GM12875 (cell line): ENCODE data around the gene ZBTB39.

Experiments
- H3K4me3 ChIP-seq: one replicate; pipeline ENCODE4 v1.5.1; 2011; ENCODE audit warnings: low read depth, low read length, control low read depth
- TF ChIP-seq, protein P1 (sequence below): IDR thresholded peaks from 2 replicates; pipeline ENCODE4 v1.5.1; 2011; ENCODE audit warnings: low read depth, mild to moderate bottlenecking, control low read depth, inconsistent platforms, low read length, moderate library complexity, borderline replicate concordance; ENCODE audit not compliant: insufficient read depth

The ZBTB39 gene

DNA sequence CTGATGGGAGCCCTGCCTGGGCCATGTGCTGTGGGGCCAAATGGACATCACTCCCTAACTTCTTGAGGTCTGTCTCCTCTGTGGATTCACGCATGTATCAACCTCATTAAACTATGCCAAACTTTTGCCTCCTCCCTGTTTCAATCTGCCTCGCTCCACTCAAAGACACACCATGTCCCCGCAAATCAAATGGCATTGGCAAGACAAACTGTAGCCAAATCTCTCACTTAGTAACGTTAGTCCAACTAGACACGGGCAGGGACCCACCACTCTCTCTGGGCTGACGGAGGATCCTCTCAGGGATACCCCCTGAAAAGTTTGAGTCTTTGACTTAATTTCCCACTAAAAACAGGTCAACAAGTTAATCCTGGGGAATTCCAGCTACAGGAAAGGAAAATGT is 8.0 kb downstream of the ZBTB39 start:
- no peak overlapping the region for H3K4me3 ChIP-seq
- TF ChIP-seq, protein P1, sequence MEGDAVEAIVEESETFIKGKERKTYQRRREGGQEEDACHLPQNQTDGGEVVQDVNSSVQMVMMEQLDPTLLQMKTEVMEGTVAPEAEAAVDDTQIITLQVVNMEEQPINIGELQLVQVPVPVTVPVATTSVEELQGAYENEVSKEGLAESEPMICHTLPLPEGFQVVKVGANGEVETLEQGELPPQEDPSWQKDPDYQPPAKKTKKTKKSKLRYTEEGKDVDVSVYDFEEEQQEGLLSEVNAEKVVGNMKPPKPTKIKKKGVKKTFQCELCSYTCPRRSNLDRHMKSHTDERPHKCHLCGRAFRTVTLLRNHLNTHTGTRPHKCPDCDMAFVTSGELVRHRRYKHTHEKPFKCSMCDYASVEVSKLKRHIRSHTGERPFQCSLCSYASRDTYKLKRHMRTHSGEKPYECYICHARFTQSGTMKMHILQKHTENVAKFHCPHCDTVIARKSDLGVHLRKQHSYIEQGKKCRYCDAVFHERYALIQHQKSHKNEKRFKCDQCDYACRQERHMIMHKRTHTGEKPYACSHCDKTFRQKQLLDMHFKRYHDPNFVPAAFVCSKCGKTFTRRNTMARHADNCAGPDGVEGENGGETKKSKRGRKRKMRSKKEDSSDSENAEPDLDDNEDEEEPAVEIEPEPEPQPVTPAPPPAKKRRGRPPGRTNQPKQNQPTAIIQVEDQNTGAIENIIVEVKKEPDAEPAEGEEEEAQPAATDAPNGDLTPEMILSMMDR: no peak

DNA sequence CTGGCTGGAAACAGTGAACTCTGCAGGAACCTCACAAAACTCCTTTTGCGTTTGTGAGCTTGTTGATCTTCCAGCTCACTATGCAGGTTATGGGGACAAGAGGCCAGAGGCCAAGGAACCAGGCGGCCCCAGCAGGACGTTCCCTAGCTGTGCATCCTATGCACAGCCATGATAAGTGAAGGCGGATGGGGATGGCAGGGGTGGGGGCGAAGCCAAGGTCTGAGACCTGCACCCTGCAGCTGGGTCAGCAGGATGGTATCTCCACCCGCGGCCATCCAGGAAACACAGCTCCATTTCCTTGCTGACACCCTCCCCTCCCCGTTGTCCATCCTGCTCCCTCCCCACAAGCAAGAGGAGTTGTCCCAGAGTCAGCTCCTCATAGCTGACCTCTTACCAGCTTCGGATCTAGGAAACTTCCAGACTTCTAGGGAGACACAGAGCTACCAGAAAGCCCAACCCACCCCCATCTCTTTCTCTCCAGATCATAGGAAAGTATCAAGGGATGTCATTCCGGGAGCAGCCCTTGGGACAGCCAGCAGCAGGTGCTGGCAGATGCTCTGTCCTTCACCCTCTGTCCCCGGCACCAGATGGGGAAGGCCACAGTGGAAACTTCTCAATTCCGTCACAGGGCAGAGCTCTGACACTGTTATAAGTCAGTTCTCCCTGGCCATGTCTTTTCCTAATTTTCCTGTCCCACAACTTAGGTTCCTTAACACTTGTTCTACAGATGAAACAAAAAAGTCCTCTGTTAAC is 9.4 kb downstream of the ZBTB39 start:
- TF ChIP-seq, protein P1: no peak
- H3K4me3 ChIP-seq: no peak overlapping the region

DNA sequence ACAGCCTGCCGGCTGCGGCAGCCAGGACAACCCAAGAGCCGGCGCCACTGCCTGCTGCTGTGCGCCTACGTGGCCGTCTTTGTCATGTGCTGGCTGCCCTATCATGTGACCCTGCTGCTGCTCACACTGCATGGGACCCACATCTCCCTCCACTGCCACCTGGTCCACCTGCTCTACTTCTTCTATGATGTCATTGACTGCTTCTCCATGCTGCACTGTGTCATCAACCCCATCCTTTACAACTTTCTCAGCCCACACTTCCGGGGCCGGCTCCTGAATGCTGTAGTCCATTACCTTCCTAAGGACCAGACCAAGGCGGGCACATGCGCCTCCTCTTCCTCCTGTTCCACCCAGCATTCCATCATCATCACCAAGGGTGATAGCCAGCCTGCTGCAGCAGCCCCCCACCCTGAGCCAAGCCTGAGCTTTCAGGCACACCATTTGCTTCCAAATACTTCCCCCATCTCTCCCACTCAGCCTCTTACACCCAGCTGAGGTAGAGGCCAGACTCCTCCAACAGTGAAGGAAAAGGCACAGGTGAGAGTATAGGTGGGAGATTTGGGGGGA is 10.3 kb downstream of the ZBTB39 start:
- no peak overlapping the region for H3K4me3 ChIP-seq
- TF ChIP-seq, protein P1: no peak

DNA sequence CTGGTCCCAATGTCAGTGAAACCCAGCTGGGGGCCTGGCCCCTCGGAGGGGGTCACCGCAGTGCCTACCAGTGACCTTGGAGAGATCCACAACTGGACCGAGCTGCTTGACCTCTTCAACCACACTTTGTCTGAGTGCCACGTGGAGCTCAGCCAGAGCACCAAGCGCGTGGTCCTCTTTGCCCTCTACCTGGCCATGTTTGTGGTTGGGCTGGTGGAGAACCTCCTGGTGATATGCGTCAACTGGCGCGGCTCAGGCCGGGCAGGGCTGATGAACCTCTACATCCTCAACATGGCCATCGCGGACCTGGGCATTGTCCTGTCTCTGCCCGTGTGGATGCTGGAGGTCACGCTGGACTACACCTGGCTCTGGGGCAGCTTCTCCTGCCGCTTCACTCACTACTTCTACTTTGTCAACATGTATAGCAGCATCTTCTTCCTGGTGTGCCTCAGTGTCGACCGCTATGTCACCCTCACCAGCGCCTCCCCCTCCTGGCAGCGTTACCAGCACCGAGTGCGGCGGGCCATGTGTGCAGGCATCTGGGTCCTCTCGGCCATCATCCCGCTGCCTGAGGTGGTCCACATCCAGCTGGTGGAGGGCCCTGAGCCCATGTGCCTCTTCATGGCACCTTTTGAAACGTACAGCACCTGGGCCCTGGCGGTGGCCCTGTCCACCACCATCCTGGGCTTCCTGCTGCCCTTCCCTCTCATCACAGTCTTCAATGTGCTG is 11.0 kb downstream of the ZBTB39 start:
- no peak overlapping the region for H3K4me3 ChIP-seq
- TF ChIP-seq, protein P1: no peak

DNA sequence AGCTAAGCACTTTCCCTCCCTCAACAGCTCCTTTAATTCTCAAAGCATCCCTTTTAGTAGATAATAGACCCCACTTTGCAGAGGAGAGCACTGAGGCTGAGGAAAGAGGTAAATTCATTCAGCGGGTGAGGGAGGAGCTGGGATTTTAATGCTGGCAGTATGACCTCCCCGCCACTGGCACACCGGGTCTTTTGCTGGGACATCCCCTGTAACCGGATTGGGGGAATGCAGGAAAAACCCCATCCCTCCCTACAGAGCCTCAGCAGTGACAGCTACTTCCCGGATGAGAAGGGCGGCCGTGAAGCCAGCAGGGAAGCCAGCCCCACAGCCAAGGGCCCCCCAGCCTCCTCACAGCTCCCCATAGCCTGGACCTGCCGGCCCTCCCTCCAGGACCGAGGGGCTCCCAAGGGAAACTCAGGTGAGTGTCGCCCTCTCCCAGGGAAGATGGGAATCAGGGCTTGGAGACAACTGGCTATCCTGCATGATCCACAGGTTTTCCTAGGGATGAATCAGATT is 12.1 kb downstream of the ZBTB39 start:
- H3K4me3 ChIP-seq: no peak overlapping the region
- TF ChIP-seq, protein P1: no peak

DNA sequence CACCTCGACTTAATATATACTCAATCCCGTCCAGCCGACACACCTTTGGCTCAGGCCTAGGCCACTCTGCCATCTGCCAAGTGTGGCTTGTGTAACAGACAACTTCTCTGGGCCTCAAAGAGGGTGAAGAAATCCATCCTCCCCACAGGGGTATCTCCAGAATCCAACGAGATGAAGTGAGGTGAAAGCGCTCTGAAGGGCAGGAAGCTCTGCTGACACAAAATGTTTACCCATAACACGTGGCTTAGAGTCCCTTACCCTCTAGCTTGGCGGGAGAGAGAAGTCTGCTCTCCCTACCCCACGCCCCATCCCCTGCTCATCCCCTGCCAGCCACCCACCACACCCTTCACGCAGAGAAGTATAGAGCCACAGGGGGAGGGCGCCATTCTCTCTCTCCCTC is 13.0 kb downstream of the ZBTB39 start:
- TF ChIP-seq, protein P1: no peak
- H3K4me3 ChIP-seq: no peak overlapping the region
